T-helper 2 cell (primary cell): ENCODE data around the gene LCP1.
"Not testable (repeated sequence)": the region's sequence is repeated elsewhere in the genome, so short reads cannot be mapped to it uniquely, and the experiment has no call there.

Experiments
- DNase-seq, 5 experiments: peaks; one replicate each; pipeline versions ENCODE4 v3.0.0 to v3.0.0-alpha.2; 2012 to 2022

LCP1 gene

GRCh38 chr13:46182491-46182877, 507 bp upstream of the LCP1 start:
- no peak for DNase-seq

GRCh38 chr13:46181377-46181839, 569 bp downstream of the LCP1 start:
- DNase-seq = peak in 1 of 5 experiments; percentile 38

- DNase-seq = no peak
Observed at GRCh38 chr13:46179969-46180763, 1.8 kb downstream of the LCP1 start.

GRCh38 chr13:46179491-46179908, 2.5 kb downstream of the LCP1 start:
- peak; percentile 32 to 89 (median 69) for DNase-seq

- DNase-seq = no peak
Observed at GRCh38 chr13:46178821-46179220, 3.2 kb downstream of the LCP1 start.

GRCh38 chr13:46178143-46178542, 3.8 kb downstream of the LCP1 start:
- DNase-seq = no peak

GRCh38 chr13:46176756-46177155, 5.2 kb downstream of the LCP1 start:
- peak in 1 of 5 experiments; percentile 67 for DNase-seq

GRCh38 chr13:46173656-46174055, 8.3 kb downstream of the LCP1 start:
- DNase-seq = peak in 2 of 5 experiments; percentile 36 to 52

- DNase-seq = peak in 3 of 5 experiments; percentile 45 to 93 (median 79)
Observed at GRCh38 chr13:46172531-46172991, 9.4 kb downstream of the LCP1 start.

GRCh38 chr13:46171739-46172138, 10.2 kb downstream of the LCP1 start:
- no peak for DNase-seq

- no peak for DNase-seq
Observed at GRCh38 chr13:46171217-46171616, 10.8 kb downstream of the LCP1 start.

- peak in 2 of 5 experiments; percentile 40 to 69 for DNase-seq
Observed at GRCh38 chr13:46170687-46171086, 11.3 kb downstream of the LCP1 start.

- DNase-seq = peak in 1 of 5 experiments; percentile 52
Observed at GRCh38 chr13:46170268-46170667, 11.7 kb downstream of the LCP1 start.

GRCh38 chr13:46169758-46170157, 12.2 kb downstream of the LCP1 start:
- peak in 1 of 5 experiments; percentile 44 for DNase-seq

- no peak for DNase-seq
Observed at GRCh38 chr13:46168783-46169182, 13.2 kb downstream of the LCP1 start.

GRCh38 chr13:46168341-46168740, 13.6 kb downstream of the LCP1 start:
- peak in 4 of 5 experiments; percentile 21 to 50 (median 44) for DNase-seq

- no peak for DNase-seq
Observed at GRCh38 chr13:46166947-46167610, 14.9 kb downstream of the LCP1 start.

- DNase-seq = no peak
Observed at GRCh38 chr13:46166224-46166584, 15.8 kb downstream of the LCP1 start.

- peak in 1 of 5 experiments; percentile 81 for DNase-seq
Observed at GRCh38 chr13:46165485-46166223, 16.3 kb downstream of the LCP1 start.

- no peak for DNase-seq
Observed at GRCh38 chr13:46164661-46165060, 17.3 kb downstream of the LCP1 start.

GRCh38 chr13:46162741-46163140, 19.2 kb downstream of the LCP1 start:
- DNase-seq = not testable (repeated sequence)

- peak in 2 of 5 experiments; percentile 59 to 77 for DNase-seq
Observed at GRCh38 chr13:46160471-46161066, 21.4 kb downstream of the LCP1 start.

GRCh38 chr13:46160065-46160464, 21.9 kb downstream of the LCP1 start:
- DNase-seq = no peak
